AG04450 (cell line): ENCODE data around the gene PRRG2. TPM values are rescaled to one million over a fixed set of nuclear protein-coding genes. Genes with fewer than 3 reads are reported as not detected.

Source experiments
- CTCF ChIA-PET: fragments of 300-600, 350-600 bp; formaldehyde crosslinking; extraction: SDS; loops from one replicate; lab custom pipeline; 2022; ENCODE audit warnings: antibody characterized with exemption, inconsistent platforms; lab: Charles Lee
- POLR2A ChIA-PET: fragments of 350-600 bp; formaldehyde crosslinking; extraction: SDS; loops from one replicate; lab custom pipeline; 2021; ENCODE audit warnings: antibody characterized with exemption, inconsistent platforms; lab: Yijun Ruan, JAX
- DNase-seq: peaks from one replicate; pipeline ENCODE4 v3.0.0-alpha.2; 2011; ENCODE audit warnings: low read depth, low spot score
- H3K27ac ChIP-seq: one replicate; pipeline ENCODE4 v1.5.1; 2012; ENCODE audit warnings: low read depth, low read length, control low read depth
- H3K27me3 ChIP-seq: one replicate; pipeline ENCODE4 v1.6.0; 2012; ENCODE audit warnings: low read length; ENCODE audit not compliant: control insufficient read depth, insufficient read depth
- H3K4me3 ChIP-seq: 2 replicates; pipeline ENCODE4 v1.5.1; 2011; ENCODE audit warnings: mild to moderate bottlenecking, low read depth, low read length, control low read depth
- H3K9me3 ChIP-seq: 2 replicates; pipeline ENCODE4 v1.5.1; 2012; ENCODE audit warnings: low read length; ENCODE audit not compliant: control insufficient read depth, insufficient read depth
- polyA plus RNA-seq: library from polyadenylated mRNA; depleted of rRNA; stranded (reverse); fragments of >200 nt; gene quantifications from 2 replicates; pipeline ENCODE4 v1.2.3, GENCODE V29; 2011
- TF ChIP-seq, protein P1 (sequence below): IDR thresholded peaks from 2 replicates; pipeline ENCODE4 v1.5.1; 2011; ENCODE audit warnings: low read depth, low read length, control low read depth, inconsistent platforms

Gene PRRG2
- polyA plus RNA-seq, 1 experiment: 0.35 TPM

DNA sequence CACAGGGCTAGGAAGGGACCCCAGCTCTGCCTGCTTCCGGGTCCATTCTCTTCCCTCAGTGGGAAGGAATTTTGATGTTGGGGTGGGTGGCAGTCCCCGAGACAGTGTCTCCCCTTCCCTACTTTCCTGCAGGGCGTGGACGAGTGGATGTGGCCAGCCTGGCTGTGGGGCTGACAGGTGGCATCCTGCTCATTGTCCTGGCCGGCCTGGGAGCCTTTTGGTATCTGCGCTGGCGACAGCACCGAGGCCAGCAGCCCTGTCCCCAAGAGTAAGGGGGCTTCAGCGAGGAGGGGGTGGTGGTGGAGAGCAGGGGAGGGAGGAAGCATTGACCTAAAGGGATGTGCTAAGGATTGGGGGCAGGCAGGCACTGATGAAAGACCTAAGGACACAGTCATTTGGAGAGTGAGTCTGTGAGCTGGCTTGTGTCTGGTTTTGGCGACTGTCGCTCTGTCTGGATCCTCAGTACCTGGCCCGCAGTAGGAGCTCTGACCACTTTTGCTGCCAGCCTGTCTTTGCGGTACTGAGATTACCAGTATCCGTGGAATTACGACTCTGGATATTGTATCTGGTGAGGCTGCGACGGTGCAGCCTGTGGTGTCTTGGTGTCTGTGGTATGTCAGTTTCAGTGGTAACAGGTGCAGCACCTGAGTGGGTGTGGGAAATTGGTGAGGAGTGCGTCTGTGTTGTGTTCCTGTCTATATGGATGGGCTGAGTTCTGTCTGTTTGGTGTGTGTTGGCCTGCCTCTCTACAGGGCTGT, 7.4 kb downstream of the PRRG2 start:
- H3K27me3 ChIP-seq: no peaks in the 10 kb centered on the region
- POLR2A ChIA-PET: interaction anchor here (1.0 kb wide), 1 partner anchor 47 kb away, joined by 6 read pairs; no protein-coding TSS in a partner anchor
- CTCF ChIA-PET: interaction anchor here (0.7 to 2.6 kb wide), 2 partner anchors 18 to 112 kb away, joined by 5 to 8 read pairs; no protein-coding TSS in a partner anchor
- H3K27ac ChIP-seq: no peak overlapping the region
- H3K9me3 ChIP-seq: no peaks in the 10 kb centered on the region; the same call in 1 of the 2 replicates
- TF ChIP-seq, protein P1, sequence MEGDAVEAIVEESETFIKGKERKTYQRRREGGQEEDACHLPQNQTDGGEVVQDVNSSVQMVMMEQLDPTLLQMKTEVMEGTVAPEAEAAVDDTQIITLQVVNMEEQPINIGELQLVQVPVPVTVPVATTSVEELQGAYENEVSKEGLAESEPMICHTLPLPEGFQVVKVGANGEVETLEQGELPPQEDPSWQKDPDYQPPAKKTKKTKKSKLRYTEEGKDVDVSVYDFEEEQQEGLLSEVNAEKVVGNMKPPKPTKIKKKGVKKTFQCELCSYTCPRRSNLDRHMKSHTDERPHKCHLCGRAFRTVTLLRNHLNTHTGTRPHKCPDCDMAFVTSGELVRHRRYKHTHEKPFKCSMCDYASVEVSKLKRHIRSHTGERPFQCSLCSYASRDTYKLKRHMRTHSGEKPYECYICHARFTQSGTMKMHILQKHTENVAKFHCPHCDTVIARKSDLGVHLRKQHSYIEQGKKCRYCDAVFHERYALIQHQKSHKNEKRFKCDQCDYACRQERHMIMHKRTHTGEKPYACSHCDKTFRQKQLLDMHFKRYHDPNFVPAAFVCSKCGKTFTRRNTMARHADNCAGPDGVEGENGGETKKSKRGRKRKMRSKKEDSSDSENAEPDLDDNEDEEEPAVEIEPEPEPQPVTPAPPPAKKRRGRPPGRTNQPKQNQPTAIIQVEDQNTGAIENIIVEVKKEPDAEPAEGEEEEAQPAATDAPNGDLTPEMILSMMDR: no peak
- no peak overlapping the region for H3K4me3 ChIP-seq
- no peak for DNase-seq

DNA sequence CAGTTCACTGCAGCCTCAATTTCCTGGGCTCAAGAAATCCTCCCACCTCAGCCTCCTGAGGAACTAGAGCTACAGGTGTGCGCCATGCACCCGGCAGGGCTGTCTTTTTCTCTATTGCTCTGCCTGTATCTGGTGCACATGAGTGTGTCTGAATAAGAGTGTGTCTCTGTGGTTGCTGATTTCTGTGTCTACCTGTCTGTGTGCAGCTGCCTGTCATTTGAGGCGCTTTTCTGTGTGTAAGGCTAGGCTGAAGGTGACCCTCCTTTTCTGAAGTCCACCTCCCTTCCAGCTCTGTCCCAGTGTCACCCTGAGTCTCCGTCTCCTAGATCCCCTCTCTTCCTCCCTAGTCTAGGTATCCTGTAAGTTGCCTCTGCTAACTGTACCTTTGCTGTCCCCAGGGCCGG, 8.4 kb downstream of the PRRG2 start:
- TF ChIP-seq, protein P1: no peak
- DNase-seq: no peak
- no peak overlapping the region for H3K4me3 ChIP-seq
- no peaks in the 10 kb centered on the region; the same call in 1 of the 2 replicates for H3K9me3 ChIP-seq
- H3K27ac ChIP-seq: no peak overlapping the region
- ChIA-PET CTCF (interaction anchor here (0.7 to 2.6 kb wide), 2 partner anchors 19 to 113 kb away, joined by 5 to 8 read pairs; no protein-coding TSS in a partner anchor), POLR2A (interaction anchor here (0.9 to 3.0 kb wide), 7 partner anchors 10 to 87 kb away, joined by 3 to 25 read pairs (median 6); partner anchors contain the start of genes NOSIP, PRMT1, PRRG2 and RRAS)
- no peaks in the 10 kb centered on the region for H3K27me3 ChIP-seq

DNA sequence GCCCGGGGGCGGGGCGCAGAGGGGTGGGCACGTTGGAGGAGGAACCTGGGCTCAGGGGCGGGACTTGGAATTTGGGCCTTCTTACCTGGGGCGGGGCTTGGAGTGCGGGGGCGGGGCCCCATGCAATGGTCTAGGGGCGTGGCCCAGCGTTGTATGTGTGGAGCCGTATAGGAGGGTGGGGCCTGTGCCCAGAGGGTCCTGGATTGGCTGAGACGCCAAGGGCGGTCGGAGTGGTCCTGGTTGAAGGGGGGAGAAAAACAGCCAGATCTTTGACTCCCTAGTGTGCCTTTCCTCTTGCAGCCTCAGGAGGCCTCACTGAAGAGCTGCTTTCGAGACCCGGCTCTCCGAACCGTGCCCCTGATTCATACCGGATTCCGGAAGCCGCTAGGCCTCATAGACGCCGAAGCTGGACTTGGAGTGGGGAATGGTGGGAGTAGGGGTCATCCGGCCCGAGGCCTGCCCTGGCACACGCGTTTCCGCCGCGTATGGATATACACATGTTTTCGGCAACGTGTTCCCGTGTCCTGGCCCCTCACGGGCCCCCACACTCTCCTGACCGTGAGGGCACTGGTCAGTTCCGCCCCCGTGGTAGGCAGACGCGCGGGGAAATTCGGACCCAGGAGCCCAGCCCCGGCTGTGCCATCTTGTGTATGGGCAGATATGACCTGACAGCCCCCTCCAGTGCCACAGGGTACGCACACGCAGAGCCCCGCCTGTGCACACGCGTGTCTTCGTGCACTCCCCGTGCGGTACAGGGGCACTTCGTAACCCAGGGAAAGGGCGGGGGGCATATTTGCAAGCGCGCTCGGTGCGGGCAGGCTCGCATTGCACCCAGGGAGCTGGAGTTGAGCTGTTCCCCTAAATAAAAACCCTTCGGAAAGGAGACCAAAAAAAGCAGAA, 9.2 kb downstream of the PRRG2 start:
- H3K4me3 ChIP-seq: peak overlapping the region; percentile 78
- peak; percentile 88 for DNase-seq
- H3K27me3 ChIP-seq: no peaks in the 10 kb centered on the region
- peak overlapping the region; percentile 68 for H3K27ac ChIP-seq
- ChIA-PET CTCF (interaction anchor here (2.6 kb wide), 1 partner anchor 20 kb away, joined by 8 read pairs; no protein-coding TSS in a partner anchor), POLR2A (interaction anchor here (0.5 to 3.0 kb wide), 12 partner anchors 11 to 380 kb away, joined by 3 to 25 read pairs (median 4); partner anchors contain the start of genes NOSIP, PRMT1, PRRG2 and RPS11)
- no peaks in the 10 kb centered on the region; the same call in 1 of the 2 replicates for H3K9me3 ChIP-seq
- TF ChIP-seq, protein P1: 0 out of 2 replicates have a peak, but pooled peaks have one; percentile 3

DNA sequence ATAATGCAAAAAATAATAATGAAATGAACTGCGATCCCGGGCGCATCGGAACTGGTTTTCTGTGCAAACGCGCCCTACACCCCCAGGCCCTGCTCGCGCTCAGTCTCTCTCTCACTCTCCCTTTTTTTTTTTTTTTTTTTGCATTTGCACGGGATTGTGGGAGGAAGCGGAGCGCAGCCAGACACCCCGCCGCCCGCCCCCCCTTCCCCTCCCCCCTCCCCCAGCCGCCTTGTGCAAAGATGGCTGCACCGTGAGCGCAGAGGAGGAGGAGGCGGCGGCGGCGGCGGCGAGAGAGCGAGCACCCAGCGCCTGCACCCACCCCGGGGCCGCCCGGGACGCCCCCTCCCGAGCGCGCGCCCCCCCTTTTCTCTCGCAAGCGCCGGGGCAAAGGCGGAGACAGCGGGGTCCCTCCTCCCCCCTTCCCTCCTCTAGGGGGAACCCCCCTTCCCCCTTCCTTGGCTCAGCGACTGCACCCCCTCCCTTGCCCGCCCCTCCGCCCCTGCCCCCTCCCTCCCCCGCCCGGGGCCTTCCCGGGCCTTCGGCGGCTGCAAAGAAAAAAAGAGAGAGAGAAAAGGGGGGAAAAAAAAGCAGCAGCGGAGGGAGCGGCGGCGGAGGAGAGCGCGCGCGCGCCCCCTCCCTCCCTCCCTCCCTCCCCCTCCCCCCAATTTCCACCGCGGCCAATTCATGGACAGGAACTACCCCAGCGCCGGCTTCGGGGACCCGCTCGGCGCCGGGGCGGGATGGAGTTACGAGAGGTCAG, 10.0 kb downstream of the PRRG2 start, which contains the start of gene PRR12:
Gene PRR12, plus strand, starts transcription at position 212 of the 760 bp plus-strand sequence. Its CDS starts 473 bp downstream, at position 685.
- CTCF ChIA-PET: interaction anchor here (2.6 kb wide), 1 partner anchor 21 kb away, joined by 8 read pairs; no protein-coding TSS in a partner anchor
- TF ChIP-seq, protein P1: no peak
- peak within 1 kb of the TSS; percentile 68 for H3K27ac ChIP-seq

More for the DNA sequence above, 10.0 kb downstream of the PRRG2 start, which contains the start of gene PRR12:
- POLR2A ChIA-PET: interaction anchor here (0.6 to 3.0 kb wide), 8 partner anchors 11 to 381 kb away, joined by 3 to 25 read pairs (median 7); partner anchors contain the start of genes NOSIP, PRMT1, PRRG2 and RRAS
- Histone ChIP-seq H3K9me3 (no peaks in the 10 kb centered on the region; the same call in 1 of the 2 replicates), H3K4me3 (peak within 1 kb of the TSS; percentile 86), H3K27me3 (no peaks in the 10 kb centered on the region)
- peak; percentile 32 for DNase-seq
